ENCODE data around the gene DHX57.
A peak's percentile ranks its signal among the peaks of the same experiment; 100 is the strongest.

Gene DHX57

GRCh38 chr2:38887902-38888554 is 12.3 kb upstream of the DHX57 start:
- no peak overlapping the region for H3K4me3 Mint-ChIP-seq
- no peaks in the 10 kb centered on the region for H3K27me3 Mint-ChIP-seq
- H3K4me1 Mint-ChIP-seq (ENCODE audit: low read depth): peaks cover 4% of the 10 kb centered on the region
- H3K27ac Mint-ChIP-seq: no peak overlapping the region
- peaks cover 1% of the 10 kb centered on the region for H3K36me3 Mint-ChIP-seq (ENCODE audit: low read depth)
- H3K9me3 Mint-ChIP-seq: no peaks in the 10 kb centered on the region
- DNase-seq: no peak

- Mint-ChIP-seq H3K4me3 (no peak overlapping the region), H3K27me3 (no peaks in the 10 kb centered on the region), H3K36me3 (ENCODE audit: low read depth) (peaks cover 3% of the 10 kb centered on the region), H3K27ac (no peak overlapping the region), H3K4me1 (ENCODE audit: low read depth) (no peaks in the 10 kb centered on the region), H3K9me3 (no peaks in the 10 kb centered on the region)
- DNase-seq: no peak
Observed at GRCh38 chr2:38887347-38887746, 11.6 kb upstream of the DHX57 start.

- no peaks in the 10 kb centered on the region for H3K9me3 Mint-ChIP-seq
- H3K4me1 Mint-ChIP-seq (ENCODE audit: low read depth): no peaks in the 10 kb centered on the region
- no peak overlapping the region for H3K4me3 Mint-ChIP-seq
- DNase-seq: no peak
- no peak overlapping the region for H3K27ac Mint-ChIP-seq
- H3K36me3 Mint-ChIP-seq (ENCODE audit: low read depth): peaks cover 3% of the 10 kb centered on the region
- H3K27me3 Mint-ChIP-seq: no peaks in the 10 kb centered on the region
Observed at GRCh38 chr2:38886063-38886462, 10.3 kb upstream of the DHX57 start.

- no peak for DNase-seq
- peaks cover 10% of the 10 kb centered on the region for H3K9me3 Mint-ChIP-seq
- H3K4me3 Mint-ChIP-seq: peak overlapping the region; percentile 90
- H3K4me1 Mint-ChIP-seq (ENCODE audit: low read depth): peaks cover 23% of the 10 kb centered on the region
- H3K27ac Mint-ChIP-seq: peak overlapping the region; percentile 93
- peaks cover 20% of the 10 kb centered on the region for H3K36me3 Mint-ChIP-seq (ENCODE audit: low read depth)
- no peaks in the 10 kb centered on the region for H3K27me3 Mint-ChIP-seq
Observed at GRCh38 chr2:38876407-38876806, 673 bp upstream of the DHX57 start.

- H3K27me3 Mint-ChIP-seq: no peaks in the 10 kb centered on the region
- H3K9me3 Mint-ChIP-seq: peaks cover 11% of the 10 kb centered on the region
- peak overlapping the region; percentile 90 for H3K4me3 Mint-ChIP-seq
- no peak for DNase-seq
- H3K4me1 Mint-ChIP-seq (ENCODE audit: low read depth): peaks cover 23% of the 10 kb centered on the region
- H3K36me3 Mint-ChIP-seq (ENCODE audit: low read depth): peaks cover 22% of the 10 kb centered on the region
- H3K27ac Mint-ChIP-seq: peak overlapping the region; percentile 93
Observed at GRCh38 chr2:38875227-38875575, 533 bp downstream of the DHX57 start.

- Mint-ChIP-seq H3K4me1 (ENCODE audit: low read depth) (peaks cover 23% of the 10 kb centered on the region), H3K27me3 (no peaks in the 10 kb centered on the region), H3K27ac (no peak overlapping the region), H3K4me3 (no peak overlapping the region), H3K36me3 (ENCODE audit: low read depth) (peaks cover 26% of the 10 kb centered on the region), H3K9me3 (peaks cover 11% of the 10 kb centered on the region)
- DNase-seq: no peak
Observed at GRCh38 chr2:38873763-38874162, 2.0 kb downstream of the DHX57 start.

- Mint-ChIP-seq H3K27me3 (no peaks in the 10 kb centered on the region), H3K4me3 (no peak overlapping the region), H3K27ac (no peak overlapping the region), H3K9me3 (peaks cover 11% of the 10 kb centered on the region), H3K36me3 (ENCODE audit: low read depth) (peaks cover 39% of the 10 kb centered on the region), H3K4me1 (ENCODE audit: low read depth) (peaks cover 21% of the 10 kb centered on the region)
- DNase-seq: no peak
Observed at GRCh38 chr2:38871432-38871831, 4.3 kb downstream of the DHX57 start.

- Mint-ChIP-seq H3K36me3 (ENCODE audit: low read depth) (peaks cover 52% of the 10 kb centered on the region), H3K9me3 (peaks cover 3% of the 10 kb centered on the region), H3K27ac (no peak overlapping the region), H3K4me3 (no peak overlapping the region), H3K4me1 (ENCODE audit: low read depth) (peaks cover 17% of the 10 kb centered on the region), H3K27me3 (no peaks in the 10 kb centered on the region)
- no peak for DNase-seq
Observed at GRCh38 chr2:38866773-38867443, 8.8 kb downstream of the DHX57 start.

- Mint-ChIP-seq H3K36me3 (ENCODE audit: low read depth) (peaks cover 71% of the 10 kb centered on the region), H3K27me3 (no peaks in the 10 kb centered on the region), H3K27ac (no peak overlapping the region), H3K4me3 (no peak overlapping the region), H3K4me1 (ENCODE audit: low read depth) (peaks cover 17% of the 10 kb centered on the region), H3K9me3 (no peaks in the 10 kb centered on the region)
- DNase-seq: no peak
Observed at GRCh38 chr2:38863061-38863695, 12.6 kb downstream of the DHX57 start.

- peaks cover 17% of the 10 kb centered on the region for H3K4me1 Mint-ChIP-seq (ENCODE audit: low read depth)
- DNase-seq: no peak
- H3K36me3 Mint-ChIP-seq (ENCODE audit: low read depth): peaks cover 73% of the 10 kb centered on the region
- H3K27ac Mint-ChIP-seq: no peak overlapping the region
- H3K27me3 Mint-ChIP-seq: no peaks in the 10 kb centered on the region
- no peak overlapping the region for H3K4me3 Mint-ChIP-seq
- no peaks in the 10 kb centered on the region for H3K9me3 Mint-ChIP-seq
Observed at GRCh38 chr2:38862476-38862875, 13.3 kb downstream of the DHX57 start.

GRCh38 chr2:38856165-38856564 is 19.6 kb downstream of the DHX57 start:
- no peak for DNase-seq
- Mint-ChIP-seq H3K36me3 (ENCODE audit: low read depth) (peaks cover 71% of the 10 kb centered on the region), H3K9me3 (no peaks in the 10 kb centered on the region), H3K4me1 (ENCODE audit: low read depth) (no peaks in the 10 kb centered on the region), H3K27ac (no peak overlapping the region), H3K4me3 (no peak overlapping the region), H3K27me3 (no peaks in the 10 kb centered on the region)

- Mint-ChIP-seq H3K9me3 (no peaks in the 10 kb centered on the region), H3K27me3 (no peaks in the 10 kb centered on the region), H3K36me3 (ENCODE audit: low read depth) (peaks cover 71% of the 10 kb centered on the region), H3K27ac (no peak overlapping the region), H3K4me3 (no peak overlapping the region), H3K4me1 (ENCODE audit: low read depth) (no peaks in the 10 kb centered on the region)
- DNase-seq: no peak
Observed at GRCh38 chr2:38850045-38850444, 25.7 kb downstream of the DHX57 start.

- no peaks in the 10 kb centered on the region for H3K27me3 Mint-ChIP-seq
- H3K36me3 Mint-ChIP-seq (ENCODE audit: low read depth): peaks cover 58% of the 10 kb centered on the region
- no peak for DNase-seq
- H3K9me3 Mint-ChIP-seq: no peaks in the 10 kb centered on the region
- no peaks in the 10 kb centered on the region for H3K4me1 Mint-ChIP-seq (ENCODE audit: low read depth)
- no peak overlapping the region for H3K27ac Mint-ChIP-seq
- no peak overlapping the region for H3K4me3 Mint-ChIP-seq
Observed at GRCh38 chr2:38836791-38837190, 38.9 kb downstream of the DHX57 start.

GRCh38 chr2:38835990-38836389 is 39.7 kb downstream of the DHX57 start:
- DNase-seq: no peak
- Mint-ChIP-seq H3K27ac (no peak overlapping the region), H3K9me3 (no peaks in the 10 kb centered on the region), H3K4me1 (ENCODE audit: low read depth) (no peaks in the 10 kb centered on the region), H3K4me3 (no peak overlapping the region), H3K36me3 (ENCODE audit: low read depth) (peaks cover 50% of the 10 kb centered on the region), H3K27me3 (no peaks in the 10 kb centered on the region)

- Mint-ChIP-seq H3K27me3 (no peaks in the 10 kb centered on the region), H3K4me1 (ENCODE audit: low read depth) (no peaks in the 10 kb centered on the region), H3K27ac (no peak overlapping the region), H3K36me3 (ENCODE audit: low read depth) (peaks cover 49% of the 10 kb centered on the region), H3K9me3 (no peaks in the 10 kb centered on the region), H3K4me3 (no peak overlapping the region)
- DNase-seq: no peak
Observed at GRCh38 chr2:38835015-38835601, 40.6 kb downstream of the DHX57 start.

All from activated T-cell treated with anti-CD3 and anti-CD28 coated beads, Interleukin-2, amount 50 U/mL, for 24 hours (primary cell).